ENCODE data around the gene SNAPC2. TPM values are rescaled to one million over a fixed set of nuclear protein-coding genes. Genes with fewer than 3 reads are reported as not detected.

SNAPC2 gene
- total RNA-seq, 2 donors from 2014 or later, result 13.4 to 15.4 TPM

DNA sequence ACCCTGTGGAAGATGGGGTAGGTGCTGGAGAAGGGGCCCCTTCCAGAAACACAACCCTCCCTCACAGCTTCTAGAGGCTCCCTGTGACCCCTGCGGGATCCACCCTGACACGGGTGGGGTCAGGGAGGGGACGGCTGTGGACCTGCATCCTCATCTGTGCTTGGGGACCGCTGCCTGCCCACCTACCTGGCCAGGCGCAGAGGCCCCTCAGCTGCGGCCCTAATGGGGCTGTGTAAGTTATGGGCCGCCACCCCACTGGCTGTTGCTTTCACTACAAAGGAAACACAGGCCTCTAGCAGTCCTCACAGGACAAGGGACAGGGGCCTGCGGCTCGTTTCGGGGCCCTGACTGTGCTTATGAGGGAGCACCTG lies 12.8 kb downstream of the SNAPC2 start:
- DNase-seq, result no peak
- peaks cover 32% of the 10 kb centered on the region for H3K36me3 ChIP-seq
- intact Hi-C loops (cut with DNase I), result no loop called here
- H3K4me3 ChIP-seq, result no peak overlapping the region
- no peaks in the 10 kb centered on the region for H3K4me1 ChIP-seq
- TF ChIP-seq, protein P1, sequence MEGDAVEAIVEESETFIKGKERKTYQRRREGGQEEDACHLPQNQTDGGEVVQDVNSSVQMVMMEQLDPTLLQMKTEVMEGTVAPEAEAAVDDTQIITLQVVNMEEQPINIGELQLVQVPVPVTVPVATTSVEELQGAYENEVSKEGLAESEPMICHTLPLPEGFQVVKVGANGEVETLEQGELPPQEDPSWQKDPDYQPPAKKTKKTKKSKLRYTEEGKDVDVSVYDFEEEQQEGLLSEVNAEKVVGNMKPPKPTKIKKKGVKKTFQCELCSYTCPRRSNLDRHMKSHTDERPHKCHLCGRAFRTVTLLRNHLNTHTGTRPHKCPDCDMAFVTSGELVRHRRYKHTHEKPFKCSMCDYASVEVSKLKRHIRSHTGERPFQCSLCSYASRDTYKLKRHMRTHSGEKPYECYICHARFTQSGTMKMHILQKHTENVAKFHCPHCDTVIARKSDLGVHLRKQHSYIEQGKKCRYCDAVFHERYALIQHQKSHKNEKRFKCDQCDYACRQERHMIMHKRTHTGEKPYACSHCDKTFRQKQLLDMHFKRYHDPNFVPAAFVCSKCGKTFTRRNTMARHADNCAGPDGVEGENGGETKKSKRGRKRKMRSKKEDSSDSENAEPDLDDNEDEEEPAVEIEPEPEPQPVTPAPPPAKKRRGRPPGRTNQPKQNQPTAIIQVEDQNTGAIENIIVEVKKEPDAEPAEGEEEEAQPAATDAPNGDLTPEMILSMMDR (IDR thresholded peaks at IDR 0.05), result no peak
- no peak overlapping the region for H3K9ac ChIP-seq (ENCODE audit: low read depth in 2 of 2, low read length in 2 of 2)
- no peaks in the 10 kb centered on the region for H3K9me3 ChIP-seq
- H3K27me3 ChIP-seq, result no peaks in the 10 kb centered on the region
- H3K27ac ChIP-seq, result no peak overlapping the region

GRCh38 chr19:7933411-7933810 lies 13.3 kb downstream of the SNAPC2 start:
- no peak for DNase-seq
- intact Hi-C loops (cut with DNase I), result no loop called here
- Histone ChIP-seq H3K4me1 (no peaks in the 10 kb centered on the region), H3K27ac (no peak overlapping the region), H3K9ac (ENCODE audit: low read depth in 2 of 2, low read length in 2 of 2) (no peak overlapping the region), H3K27me3 (no peaks in the 10 kb centered on the region), H3K36me3 (peaks cover 32% of the 10 kb centered on the region), H3K9me3 (no peaks in the 10 kb centered on the region), H3K4me3 (no peak overlapping the region)
- TF ChIP-seq, protein P1 (IDR thresholded peaks at IDR 0.05), result no peak

DNA sequence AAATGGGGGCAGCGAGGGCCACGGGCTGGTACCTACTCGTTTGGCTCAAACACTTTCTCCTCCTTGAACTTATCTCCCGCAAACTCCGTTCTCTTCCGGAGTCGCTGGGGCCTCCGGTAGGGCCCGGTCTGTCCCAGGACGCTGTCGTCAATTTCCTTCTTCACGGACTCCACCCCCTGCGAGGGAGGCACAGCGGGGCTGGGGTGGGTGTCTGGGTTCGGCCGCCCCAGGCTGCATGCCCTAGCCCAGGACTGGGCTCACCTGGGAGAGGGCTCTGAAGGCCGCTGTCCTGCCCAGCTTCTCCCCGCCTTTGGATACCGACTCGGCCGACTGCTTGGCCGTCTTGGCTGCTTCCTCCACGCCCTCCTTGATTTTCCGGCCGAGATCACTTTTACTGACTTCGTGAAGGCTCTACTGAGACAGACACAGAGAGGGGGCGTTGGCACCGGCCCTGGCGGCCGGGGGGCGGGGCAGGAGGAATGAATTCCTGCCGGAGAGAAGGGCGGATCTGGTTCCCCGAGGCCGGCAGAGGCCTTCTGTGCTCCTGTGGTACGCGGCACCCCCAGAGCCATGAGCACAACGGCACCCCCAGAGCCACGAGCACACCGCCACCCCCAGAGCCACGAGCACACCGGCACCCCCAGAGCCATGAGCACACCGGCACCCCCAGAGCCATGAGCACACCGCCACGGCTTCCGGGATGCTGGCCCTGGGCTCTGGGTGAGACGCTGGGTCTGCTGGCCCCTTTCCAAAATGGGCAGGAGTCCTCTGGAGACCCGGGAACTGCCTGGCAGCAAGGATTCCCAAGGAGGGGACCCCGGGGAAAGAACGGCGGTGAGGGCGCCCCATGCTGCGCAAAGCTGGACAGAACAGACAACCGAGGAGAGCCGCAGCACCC lies 13.9 kb downstream of the SNAPC2 start:
- no peak overlapping the region for H3K27ac ChIP-seq
- intact Hi-C loops (cut with DNase I), result no loop called here
- no peaks in the 10 kb centered on the region for H3K9me3 ChIP-seq
- peak; percentile 59 for DNase-seq
- no peaks in the 10 kb centered on the region for H3K27me3 ChIP-seq
- H3K4me1 ChIP-seq, result no peaks in the 10 kb centered on the region
- H3K36me3 ChIP-seq, result peaks cover 32% of the 10 kb centered on the region
- H3K9ac ChIP-seq (ENCODE audit: low read depth in 2 of 2, low read length in 2 of 2), result no peak overlapping the region
- H3K4me3 ChIP-seq, result no peak overlapping the region
- TF ChIP-seq, protein P1 (IDR thresholded peaks at IDR 0.05), result no peak

DNA sequence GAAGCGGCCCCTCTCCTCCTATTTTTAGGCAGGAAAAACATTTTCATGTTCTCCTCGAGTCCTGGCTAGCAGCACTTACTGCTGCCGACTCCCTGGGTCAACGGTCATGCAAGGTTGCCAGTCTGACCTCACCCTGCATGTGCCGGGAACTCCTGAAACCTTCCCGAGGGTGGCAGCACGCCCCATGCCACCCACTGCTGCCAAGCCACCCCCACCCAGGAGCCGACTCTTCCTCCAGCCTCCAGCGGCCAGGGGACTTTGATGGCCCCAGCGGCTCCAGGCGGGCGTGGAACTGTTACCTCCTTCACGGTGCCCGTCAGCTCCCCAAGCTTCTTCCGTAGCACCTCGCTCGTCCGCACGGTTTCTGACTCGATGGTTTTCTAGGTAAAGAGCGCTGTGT lies 14.6 kb downstream of the SNAPC2 start:
- intact Hi-C loops (cut with DNase I), result no loop called here
- Histone ChIP-seq H3K9me3 (no peaks in the 10 kb centered on the region), H3K9ac (ENCODE audit: low read depth in 2 of 2, low read length in 2 of 2) (no peak overlapping the region), H3K4me3 (no peak overlapping the region), H3K4me1 (no peaks in the 10 kb centered on the region), H3K27me3 (no peaks in the 10 kb centered on the region), H3K36me3 (peaks cover 32% of the 10 kb centered on the region), H3K27ac (no peak overlapping the region)
- no peak for DNase-seq
- TF ChIP-seq, protein P1 (IDR thresholded peaks at IDR 0.05), result no peak

GRCh38 chr19:7940841-7941240 lies 20.7 kb downstream of the SNAPC2 start:
- TF ChIP-seq, protein P1 (IDR thresholded peaks at IDR 0.05), result no peak
- no peak overlapping the region for H3K4me3 ChIP-seq
- no peak for DNase-seq
- H3K9ac ChIP-seq (ENCODE audit: low read depth in 2 of 2, low read length in 2 of 2), result no peak overlapping the region
- H3K27me3 ChIP-seq, result no peaks in the 10 kb centered on the region
- no peaks in the 10 kb centered on the region for H3K9me3 ChIP-seq
- H3K27ac ChIP-seq, result no peak overlapping the region
- intact Hi-C loops (cut with DNase I), result no loop called here
- no peaks in the 10 kb centered on the region for H3K36me3 ChIP-seq
- H3K4me1 ChIP-seq, result peaks cover 6% of the 10 kb centered on the region

Measured in colonic mucosa (tissue), 4 donors.